Tibial nerve (tissue), 4 donors: ENCODE data around the gene RBBP5.

Experiments used
- CTCF ChIP-seq, 5 experiments: fragments of 200-600 bp in 3 of 5; fragments of 450-650 bp in 2 of 5; sonication (generic) in 3 of 5; IDR thresholded peaks; one replicate each; pipeline ENCODE4 v1.5.1; 2016 to 2019; ENCODE audit warnings: antibody characterized with exemption in 5 of 5, mild to moderate bottlenecking in 3 of 5, moderate library complexity in 2 of 5
- EP300 ChIP-seq, 2 donors: sonication (generic); formaldehyde crosslinking; IDR thresholded peaks; one replicate each; pipeline ENCODE4 v1.6.1; 2017; ENCODE audit warnings: antibody characterized with exemption in 2 of 2, mild to moderate bottlenecking in 1 of 2
- POLR2A ChIP-seq, 2 donors: fragments of 450-650 bp; IDR thresholded peaks; one replicate each; pipeline ENCODE4 v1.6.1; 2017; ENCODE audit warnings: antibody characterized with exemption in 2 of 2, mild to moderate bottlenecking in 2 of 2, moderate library complexity in 2 of 2

GRCh38 chr1:205052690-205053089 lies 69.1 kb downstream of the RBBP5 start:
- TF ChIP-seq CTCF (IDR thresholded peaks at IDR 0.05) (no peak), POLR2A (IDR thresholded peaks at IDR 0.05) (no peak), EP300 (IDR thresholded peaks at IDR 0.05) (no peak)
